OCI-LY3 (cell line): ENCODE results near the gene MAP3K4.

ENCODE experiments used
- EZH2phosphoT487 ChIP-seq: fragments of 200-600 bp; shearing (Covaris generic); IDR thresholded peaks from 2 replicates; pipeline ENCODE4 v1.6.1; 2018; ENCODE audit warnings: antibody characterized with exemption, mixed run types, low read depth
- TF ChIP-seq, protein P1 (sequence below): fragments of 200-600, 300-600 bp; sonication (generic); IDR thresholded peaks from 2 replicates; pipeline ENCODE4 v1.5.1; 2014; ENCODE audit warnings: antibody characterized with exemption, low read length, low read depth

DNA sequence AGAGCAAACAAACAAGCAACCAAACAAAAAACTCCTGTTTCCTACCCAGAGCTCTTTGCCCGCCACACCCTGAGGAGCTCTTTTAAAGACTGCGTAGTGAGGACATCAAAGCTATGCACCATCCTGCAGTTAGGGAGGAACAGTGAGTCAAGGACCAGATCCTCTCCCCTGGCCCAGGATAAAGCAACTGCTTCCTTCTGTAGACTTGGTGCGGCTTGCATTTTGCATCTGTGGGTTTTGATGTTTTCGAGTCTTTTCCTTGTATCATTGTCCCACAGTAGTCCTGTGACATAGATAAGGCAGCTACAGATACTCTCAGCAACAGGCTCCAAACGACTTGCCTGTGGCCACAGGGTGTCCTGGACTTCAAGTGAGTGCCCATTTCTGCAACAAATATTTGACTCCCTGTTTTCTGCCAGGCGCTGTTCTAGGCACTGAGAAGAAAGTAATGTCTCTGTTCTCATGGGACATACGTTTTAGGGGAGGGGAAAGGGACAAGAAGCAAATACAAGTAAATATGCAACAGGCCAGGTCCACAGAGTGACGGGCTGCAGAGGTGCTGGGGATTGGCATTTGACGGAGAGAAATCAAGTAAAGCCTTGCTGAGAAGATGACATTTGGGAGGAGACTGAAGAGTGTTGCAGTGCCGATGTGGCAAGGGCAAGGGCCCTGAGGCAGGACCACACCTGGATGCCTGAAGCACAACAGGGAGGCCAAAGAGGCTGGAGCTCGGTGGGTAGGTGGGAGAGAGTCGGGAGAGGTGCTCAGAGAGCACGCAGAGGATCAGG is 35.9 kb upstream of the MAP3K4 start:
- TF ChIP-seq, protein P1, sequence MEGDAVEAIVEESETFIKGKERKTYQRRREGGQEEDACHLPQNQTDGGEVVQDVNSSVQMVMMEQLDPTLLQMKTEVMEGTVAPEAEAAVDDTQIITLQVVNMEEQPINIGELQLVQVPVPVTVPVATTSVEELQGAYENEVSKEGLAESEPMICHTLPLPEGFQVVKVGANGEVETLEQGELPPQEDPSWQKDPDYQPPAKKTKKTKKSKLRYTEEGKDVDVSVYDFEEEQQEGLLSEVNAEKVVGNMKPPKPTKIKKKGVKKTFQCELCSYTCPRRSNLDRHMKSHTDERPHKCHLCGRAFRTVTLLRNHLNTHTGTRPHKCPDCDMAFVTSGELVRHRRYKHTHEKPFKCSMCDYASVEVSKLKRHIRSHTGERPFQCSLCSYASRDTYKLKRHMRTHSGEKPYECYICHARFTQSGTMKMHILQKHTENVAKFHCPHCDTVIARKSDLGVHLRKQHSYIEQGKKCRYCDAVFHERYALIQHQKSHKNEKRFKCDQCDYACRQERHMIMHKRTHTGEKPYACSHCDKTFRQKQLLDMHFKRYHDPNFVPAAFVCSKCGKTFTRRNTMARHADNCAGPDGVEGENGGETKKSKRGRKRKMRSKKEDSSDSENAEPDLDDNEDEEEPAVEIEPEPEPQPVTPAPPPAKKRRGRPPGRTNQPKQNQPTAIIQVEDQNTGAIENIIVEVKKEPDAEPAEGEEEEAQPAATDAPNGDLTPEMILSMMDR, result no peak
- no peak for TF ChIP-seq EZH2phosphoT487
